WTC11 (cell line): Measurements from ENCODE around the gene SLC13A3.
"Not testable (repeated sequence)": the region's sequence is repeated elsewhere in the genome, so short reads cannot be mapped to it uniquely, and the experiment has no call there.

ENCODE experiments used
- CTCF ChIP-seq: fragments of 200-600 bp; IDR thresholded peaks from 2 replicates; pipeline ENCODE4 v1.8.0; 2022; ENCODE audit warnings: antibody characterized with exemption
- ETV6 ChIP-seq: sonication (generic); formaldehyde crosslinking; IDR thresholded peaks from 2 replicates; pipeline ENCODE4 v1.8.1; 2022; ENCODE audit warnings: mild to moderate bottlenecking, missing genetic modification reagents
- FOXP4 ChIP-seq: sonication (generic); formaldehyde crosslinking; IDR thresholded peaks from 2 replicates; pipeline ENCODE4 v1.8.0; 2022; ENCODE audit warnings: mild to moderate bottlenecking, missing genetic modification reagents
- HMGXB4 ChIP-seq: sonication (generic); formaldehyde crosslinking; IDR thresholded peaks from 2 replicates; pipeline ENCODE4 v1.8.1; 2023; ENCODE audit warnings: mild to moderate bottlenecking, moderate library complexity, missing genetic modification reagents
- MAX ChIP-seq: sonication (generic); formaldehyde crosslinking; IDR thresholded peaks from 2 replicates; pipeline ENCODE4 v1.8.0; 2022; ENCODE audit warnings: mild to moderate bottlenecking, missing genetic modification reagents
- MXD4 ChIP-seq: fragments of 250-450 bp; sonication (Bioruptor Pico); IDR thresholded peaks from 2 replicates; pipeline ENCODE4 v1.8.0; 2021; ENCODE audit warnings: mild to moderate bottlenecking, moderate library complexity, borderline replicate concordance
- TCF7 ChIP-seq: sonication (generic); formaldehyde crosslinking; IDR thresholded peaks from 2 replicates; pipeline ENCODE4 v1.8.0; 2022; ENCODE audit warnings: mild to moderate bottlenecking, low read depth, missing genetic modification reagents, moderate library complexity
- USF2 ChIP-seq: sonication (generic); formaldehyde crosslinking; IDR thresholded peaks from 2 replicates; pipeline ENCODE4 v1.8.1; 2023; ENCODE audit warnings: mild to moderate bottlenecking, missing genetic modification reagents, moderate library complexity
- ZNF121 ChIP-seq: sonication (generic); formaldehyde crosslinking; IDR thresholded peaks from 2 replicates; pipeline ENCODE4 v1.8.0; 2023; ENCODE audit warnings: missing genetic modification reagents
- ZNF512 ChIP-seq: sonication (generic); formaldehyde crosslinking; IDR thresholded peaks from 2 replicates; pipeline ENCODE4 v1.8.1; 2022; ENCODE audit warnings: missing genetic modification reagents, borderline replicate concordance

- TF ChIP-seq CTCF; HMGXB4 (CRISPR knock-in tag); ZNF121 (CRISPR knock-in tag); FOXP4 (CRISPR knock-in tag); MAX (CRISPR knock-in tag); ETV6 (CRISPR knock-in tag); MXD4 (CRISPR knock-in tag); USF2 (CRISPR knock-in tag); TCF7 (CRISPR knock-in tag); ZNF512 (CRISPR knock-in tag): not testable (repeated sequence)
These were observed 25.5 kb upstream of the SLC13A3 start for GRCh38 chr20:46676649-46677316.
